T-helper 17 cell (primary cell): ENCODE data around the gene CNOT11. TPM values are rescaled to one million over a fixed set of nuclear protein-coding genes. Genes with fewer than 3 reads are reported as not detected.

Experiments
- ATAC-seq: fragments of 150-1000 bp; cut with Tn5 transposase; 2 replicates; pipeline ENCODE4 v1.10.0; 2021; ENCODE audit warnings: mild to moderate bottlenecking, moderate library complexity
- DNase-seq, 3 donors: peaks; one replicate each; pipeline versions ENCODE4 v3.0.0 to v3.0.0-alpha.2; 2020 to 2021
- H3K9me3 ChIP-seq: one replicate; pipeline ENCODE4 v1.7.0; 2013; ENCODE audit warnings: low read length, mild to moderate bottlenecking; ENCODE audit not compliant: control insufficient read depth, poor library complexity, severe bottlenecking
- H3K27ac Mint-ChIP-seq: one replicate; pipeline ENCODE4 v1.8.0; 2022; ENCODE audit warnings: mild to moderate bottlenecking, moderate library complexity, mixed read lengths
- H3K27me3 Mint-ChIP-seq: one replicate; pipeline ENCODE4 v1.8.0; 2022; ENCODE audit warnings: mixed read lengths
- H3K36me3 Mint-ChIP-seq: one replicate; pipeline ENCODE4 v1.8.0; 2022; ENCODE audit warnings: low read depth, mixed read lengths
- H3K4me1 Mint-ChIP-seq: one replicate; pipeline ENCODE4 v1.8.0; 2022; ENCODE audit warnings: mild to moderate bottlenecking, mixed read lengths
- H3K4me3 Mint-ChIP-seq: one replicate; pipeline ENCODE4 v1.8.0; 2022; ENCODE audit warnings: mild to moderate bottlenecking, moderate library complexity, mixed read lengths
- total RNA-seq, 4 donors: library from RNA in 2 of 4; stranded (reverse) in 2 of 4; gene quantifications; one replicate each; pipeline ENCODE4 v1.2.3 and lab custom pipeline; 2022 to 2026

CNOT11 gene
- total RNA-seq, 2 donors from 2014 or later, result 48.3 to 48.5 TPM

- peak; percentile 50 for ATAC-seq
- Mint-ChIP-seq H3K36me3 (no peaks in the 10 kb centered on the region), H3K27me3 (no peaks in the 10 kb centered on the region), H3K4me1 (peaks cover 25% of the 10 kb centered on the region), H3K27ac (peak overlapping the region; percentile 85), H3K4me3 (no peak overlapping the region)
- DNase-seq, result no peak
- H3K9me3 ChIP-seq, result no peaks in the 10 kb centered on the region
Observed at GRCh38 chr2:101272045-101272784, 19.5 kb downstream of the CNOT11 start.

- Mint-ChIP-seq H3K4me3 (no peak overlapping the region), H3K27ac (peak overlapping the region; percentile 76), H3K4me1 (peaks cover 21% of the 10 kb centered on the region), H3K36me3 (no peaks in the 10 kb centered on the region), H3K27me3 (no peaks in the 10 kb centered on the region)
- H3K9me3 ChIP-seq, result no peaks in the 10 kb centered on the region
- DNase-seq (no peak), ATAC-seq (no peak)
Observed at GRCh38 chr2:101273056-101273455, 20.4 kb downstream of the CNOT11 start.

GRCh38 chr2:101274142-101274541 lies 21.5 kb downstream of the CNOT11 start:
- ATAC-seq (no peak), DNase-seq (no peak)
- Mint-ChIP-seq H3K36me3 (no peaks in the 10 kb centered on the region), H3K4me3 (no peak overlapping the region), H3K4me1 (peaks cover 21% of the 10 kb centered on the region), H3K27ac (peak overlapping the region; percentile 76), H3K27me3 (no peaks in the 10 kb centered on the region)
- no peaks in the 10 kb centered on the region for H3K9me3 ChIP-seq

GRCh38 chr2:101277111-101277510 lies 24.4 kb downstream of the CNOT11 start:
- Mint-ChIP-seq H3K4me3 (no peak overlapping the region), H3K4me1 (peaks cover 28% of the 10 kb centered on the region), H3K27ac (peak overlapping the region; percentile 37), H3K36me3 (peaks cover 9% of the 10 kb centered on the region), H3K27me3 (no peaks in the 10 kb centered on the region)
- no peaks in the 10 kb centered on the region for H3K9me3 ChIP-seq
- ATAC-seq, result no peak
- DNase-seq, result no peak

GRCh38 chr2:101278925-101279324 lies 26.2 kb downstream of the CNOT11 start:
- no peak for ATAC-seq
- Mint-ChIP-seq H3K4me1 (peaks cover 28% of the 10 kb centered on the region), H3K36me3 (peaks cover 14% of the 10 kb centered on the region), H3K27me3 (no peaks in the 10 kb centered on the region), H3K27ac (no peak overlapping the region), H3K4me3 (no peak overlapping the region)
- H3K9me3 ChIP-seq, result no peaks in the 10 kb centered on the region
- no peak for DNase-seq

GRCh38 chr2:101281482-101281881 lies 28.8 kb downstream of the CNOT11 start:
- H3K9me3 ChIP-seq, result no peaks in the 10 kb centered on the region
- DNase-seq (no peak), ATAC-seq (no peak)
- Mint-ChIP-seq H3K27me3 (no peaks in the 10 kb centered on the region), H3K36me3 (peaks cover 14% of the 10 kb centered on the region), H3K27ac (peak overlapping the region; percentile 83), H3K4me3 (no peak overlapping the region), H3K4me1 (peaks cover 26% of the 10 kb centered on the region)

GRCh38 chr2:101282980-101283379 lies 30.3 kb downstream of the CNOT11 start:
- no peaks in the 10 kb centered on the region for H3K27me3 Mint-ChIP-seq
- no peak for DNase-seq
- H3K4me1 Mint-ChIP-seq, result peaks cover 25% of the 10 kb centered on the region
- no peak for ATAC-seq
- peaks cover 14% of the 10 kb centered on the region for H3K36me3 Mint-ChIP-seq
- peak overlapping the region; percentile 77 for H3K4me3 Mint-ChIP-seq
- no peaks in the 10 kb centered on the region for H3K9me3 ChIP-seq
- peak overlapping the region; percentile 83 for H3K27ac Mint-ChIP-seq

- ATAC-seq (no peak), DNase-seq (no peak)
- Mint-ChIP-seq H3K27me3 (no peaks in the 10 kb centered on the region), H3K27ac (peak overlapping the region; percentile 69), H3K4me3 (no peak overlapping the region), H3K4me1 (peaks cover 14% of the 10 kb centered on the region), H3K36me3 (peaks cover 9% of the 10 kb centered on the region)
- H3K9me3 ChIP-seq, result no peaks in the 10 kb centered on the region
Observed at GRCh38 chr2:101286684-101287083, 34.0 kb downstream of the CNOT11 start.

GRCh38 chr2:101287303-101287702 lies 34.6 kb downstream of the CNOT11 start:
- no peaks in the 10 kb centered on the region for H3K27me3 Mint-ChIP-seq
- peaks cover 5% of the 10 kb centered on the region for H3K36me3 Mint-ChIP-seq
- H3K9me3 ChIP-seq, result no peaks in the 10 kb centered on the region
- H3K4me3 Mint-ChIP-seq, result no peak overlapping the region
- DNase-seq (no peak), ATAC-seq (no peak)
- H3K27ac Mint-ChIP-seq, result no peak overlapping the region
- peaks cover 9% of the 10 kb centered on the region for H3K4me1 Mint-ChIP-seq

- peak overlapping the region; percentile 63 for H3K27ac Mint-ChIP-seq
- H3K36me3 Mint-ChIP-seq, result no peaks in the 10 kb centered on the region
- H3K9me3 ChIP-seq, result no peaks in the 10 kb centered on the region
- DNase-seq, result no peak
- no peak overlapping the region for H3K4me3 Mint-ChIP-seq
- ATAC-seq, result no peak
- H3K27me3 Mint-ChIP-seq, result no peaks in the 10 kb centered on the region
- H3K4me1 Mint-ChIP-seq, result peaks cover 6% of the 10 kb centered on the region
Observed at GRCh38 chr2:101290711-101291110, 38.0 kb downstream of the CNOT11 start.

GRCh38 chr2:101291973-101292372 lies 39.3 kb downstream of the CNOT11 start:
- H3K4me1 Mint-ChIP-seq, result peaks cover 13% of the 10 kb centered on the region
- H3K27ac Mint-ChIP-seq, result peak overlapping the region; percentile 80
- DNase-seq (no peak), ATAC-seq (no peak)
- no peaks in the 10 kb centered on the region for H3K9me3 ChIP-seq
- no peaks in the 10 kb centered on the region for H3K27me3 Mint-ChIP-seq
- no peaks in the 10 kb centered on the region for H3K36me3 Mint-ChIP-seq
- no peak overlapping the region for H3K4me3 Mint-ChIP-seq

- H3K36me3 Mint-ChIP-seq, result no peaks in the 10 kb centered on the region
- ATAC-seq, result no peak
- H3K9me3 ChIP-seq, result no peaks in the 10 kb centered on the region
- no peaks in the 10 kb centered on the region for H3K27me3 Mint-ChIP-seq
- no peak overlapping the region for H3K27ac Mint-ChIP-seq
- peaks cover 25% of the 10 kb centered on the region for H3K4me1 Mint-ChIP-seq
- DNase-seq, result no peak
- no peak overlapping the region for H3K4me3 Mint-ChIP-seq
Observed at GRCh38 chr2:101293544-101293943, 40.9 kb downstream of the CNOT11 start.

GRCh38 chr2:101294861-101295260 lies 42.2 kb downstream of the CNOT11 start:
- peaks cover 35% of the 10 kb centered on the region for H3K4me1 Mint-ChIP-seq
- ATAC-seq, result no peak
- no peak for DNase-seq
- H3K9me3 ChIP-seq, result no peaks in the 10 kb centered on the region
- H3K4me3 Mint-ChIP-seq, result no peak overlapping the region
- peak overlapping the region; percentile 53 for H3K27ac Mint-ChIP-seq
- no peaks in the 10 kb centered on the region for H3K36me3 Mint-ChIP-seq
- no peaks in the 10 kb centered on the region for H3K27me3 Mint-ChIP-seq

GRCh38 chr2:101295895-101296294 lies 43.2 kb downstream of the CNOT11 start:
- Mint-ChIP-seq H3K4me3 (no peak overlapping the region), H3K27me3 (no peaks in the 10 kb centered on the region), H3K27ac (peak overlapping the region; percentile 32), H3K4me1 (peaks cover 41% of the 10 kb centered on the region), H3K36me3 (no peaks in the 10 kb centered on the region)
- ATAC-seq (no peak), DNase-seq (no peak)
- H3K9me3 ChIP-seq, result no peaks in the 10 kb centered on the region
